Stomach (tissue), 9 donors: ENCODE measurements around the gene HERPUD1. TPM values are rescaled to one million over a fixed set of nuclear protein-coding genes. Genes with fewer than 3 reads are reported as not detected.

Experiments used
- DNase-seq, 2 donors: peaks; one replicate each; pipeline versions ENCODE4 v3.0.0 to v3.0.0-alpha.2; 2013 to 2019
- H3K27ac ChIP-seq, 5 donors: fragments of 200-600 bp in 4 of 5; sonication (generic) in 4 of 5; one replicate each; pipeline ENCODE4 v1.5.1; 2013 to 2019; ENCODE audit warnings: mild to moderate bottlenecking in 1 of 5, moderate library complexity in 1 of 5
- H3K27me3 ChIP-seq, 3 donors: fragments of 200-600 bp; sonication (generic); one replicate each; pipeline ENCODE4 v1.5.1; 2017 to 2019; ENCODE audit warnings: mixed run types in 1 of 3
- H3K36me3 ChIP-seq, 4 donors: fragments of 200-600 bp; sonication (generic); 1 replicate in 3 of 4; 2 replicates in 1 of 4; pipeline ENCODE4 v1.5.1; 2016 to 2019
- H3K4me1 ChIP-seq, 4 donors: fragments of 200-600 bp; sonication (generic); one replicate each; pipeline ENCODE4 v1.5.1; 2016 to 2019
- H3K4me3 ChIP-seq, 4 donors: fragments of 200-600 bp; sonication (generic) in 3 of 4; one replicate each; pipeline ENCODE4 v1.5.1; 2016 to 2019; ENCODE audit warnings: mild to moderate bottlenecking in 1 of 4
- H3K9me3 ChIP-seq, 4 donors: fragments of 200-600 bp; sonication (generic); one replicate each; pipeline ENCODE4 v1.5.1; 2016 to 2019
- CTCF ChIP-seq, 7 experiments: fragments of 450-650 bp in 4 of 7; fragments of 200-600 bp in 3 of 7; sonication (generic) in 3 of 7; IDR thresholded peaks; one replicate each; pipeline ENCODE4 v1.5.1; 2016 to 2019; ENCODE audit warnings: antibody characterized with exemption in 7 of 7, control low read depth in 2 of 7, mild to moderate bottlenecking in 1 of 7
- EP300 ChIP-seq: sonication (generic); formaldehyde crosslinking; IDR thresholded peaks from one replicate; pipeline ENCODE4 v1.6.1; 2017; ENCODE audit warnings: antibody characterized with exemption
- POLR2A ChIP-seq, 4 donors: fragments of 450-650 bp; IDR thresholded peaks; one replicate each; pipeline ENCODE4 v1.6.1; 2016; ENCODE audit warnings: antibody characterized with exemption in 4 of 4, control low read depth in 2 of 4, mild to moderate bottlenecking in 1 of 4, moderate library complexity in 1 of 4
- POLR2AphosphoS5 ChIP-seq, 3 donors: sonication (generic); formaldehyde crosslinking; IDR thresholded peaks; one replicate each; pipeline ENCODE4 v1.6.1; 2016; ENCODE audit warnings: antibody characterized with exemption in 3 of 3
- WGBS, 5 donors: extraction: QIAGEN DNeasy Blood & Tissue Kit in 3 of 5; methylation state at CpG; one replicate each; pipeline versions ENCODE4 v1.1.5 to v1.1.7; 2013 to 2018; 5-methylcytosine and 5-hydroxymethylcytosine counted together
- intact Hi-C: fragments of 100-400 bp; cut with DNase I; formaldehyde crosslinking; loops from one replicate; pipeline ENCODE4 v1.15.1; 2023; ENCODE audit warnings: low total_unique reads
- polyA plus RNA-seq, 3 donors: library from polyadenylated mRNA; stranded (reverse); fragments of 200-250 nt; gene quantifications; one replicate each; pipeline ENCODE4 v1.2.3, GENCODE V29; 2013
- total RNA-seq, 5 donors: library from RNA; depleted of rRNA; stranded (reverse); fragments of >200 nt; gene quantifications; one replicate each; pipeline versions ENCODE4 v1.1.0 to v1.2.3, GENCODE V29; 2014 to 2016
- donor health status: healthy with polysubstance abuse.
- donor health status: Bipolar disorder and iron deficiency.
- donor health status: healthy.

The HERPUD1 gene
- total and polyA plus RNA-seq, 8 donors = 2.6 to 329 (median 74.7) TPM

DNA sequence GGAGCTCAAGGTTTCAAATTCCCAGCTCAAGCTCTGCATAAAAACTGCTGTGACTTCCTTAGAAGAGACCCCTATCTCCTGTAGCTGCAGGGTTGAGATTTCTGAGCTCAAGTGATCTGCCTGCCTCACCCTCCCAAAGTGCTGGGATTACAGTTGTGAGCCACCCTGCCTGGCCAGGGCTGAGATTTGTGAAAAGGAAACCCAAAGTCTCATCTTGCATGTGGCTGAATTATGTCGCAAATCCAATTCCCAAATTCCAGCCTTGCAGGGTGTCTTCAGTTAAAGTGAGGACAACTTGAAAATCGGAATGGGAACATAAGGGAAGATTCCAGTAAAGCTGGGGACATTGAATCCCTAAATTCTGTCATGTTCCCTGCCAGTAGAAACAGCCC lies 15.7 kb downstream of the HERPUD1 start:
- TF ChIP-seq EP300 = no peak
- TF ChIP-seq POLR2AphosphoS5 (IDR thresholded peaks at IDR 0.05) = no peak
- no peak for TF ChIP-seq POLR2A (IDR thresholded peaks at IDR 0.05)
- Histone ChIP-seq H3K27me3 (no peaks in the 10 kb centered on the region), H3K36me3 (peaks cover 29 to 55% (median 47%) of the 10 kb centered on the region in 4 donors), H3K4me1 (peaks cover 8 to 55% (median 19%) of the 10 kb centered on the region in 4 donors), H3K9me3 (no peaks in the 10 kb centered on the region), H3K27ac (peak overlapping the region in 2 of 5 donors; percentile 24 to 49), H3K4me3 (no peak overlapping the region)
- 62 to 89% (median 68%) methylated on average over 2 of the region's 2 CpGs for WGBS, 5 donors
- intact Hi-C loops = no loop called here
- DNase-seq = no peak

DNA sequence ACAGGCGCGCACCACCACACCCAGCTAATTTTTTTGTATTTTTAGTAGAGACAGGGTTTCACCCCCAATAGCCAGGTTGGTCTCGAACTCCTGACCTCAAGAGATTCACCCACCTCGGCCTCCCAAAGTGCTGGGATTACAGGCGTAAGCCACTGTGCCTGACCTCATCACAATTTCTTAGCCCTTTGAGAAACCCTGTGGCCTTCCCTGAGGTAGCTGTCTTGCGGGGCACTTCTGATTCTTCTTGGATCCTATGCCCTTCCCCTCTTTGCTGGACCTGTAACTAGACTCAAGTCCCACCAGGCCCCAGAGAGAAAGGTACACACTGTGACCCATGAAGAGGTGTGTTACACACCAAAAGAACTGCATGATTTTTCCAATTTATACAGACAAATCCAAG lies 16.3 kb downstream of the HERPUD1 start:
- TF ChIP-seq POLR2A (IDR thresholded peaks at IDR 0.05) (no peak), EP300 (no peak), POLR2AphosphoS5 (IDR thresholded peaks at IDR 0.05) (no peak), CTCF (IDR thresholded peaks at IDR 0.05) (no peak)
- peaks cover 23 to 49% (median 41%) of the 10 kb centered on the region in 4 donors for H3K36me3 ChIP-seq
- DNase-seq = no peak
- H3K27ac ChIP-seq = no peak overlapping the region
- no peak overlapping the region for H3K4me3 ChIP-seq
- peaks cover 4 to 49% (median 15%) of the 10 kb centered on the region in 4 donors for H3K4me1 ChIP-seq
- 88 to 98% (median 92%) methylated on average over 6 of the region's 6 CpGs for WGBS, 5 donors
- no peaks in the 10 kb centered on the region for H3K27me3 ChIP-seq
- no peaks in the 10 kb centered on the region for H3K9me3 ChIP-seq
- intact Hi-C loops = no loop called here

GRCh38 chr16:56950051-56950450 lies 18.1 kb downstream of the HERPUD1 start:
- H3K4me3 ChIP-seq = no peak overlapping the region
- H3K27me3 ChIP-seq = no peaks in the 10 kb centered on the region
- intact Hi-C loops = loop anchor here (5.0 kb wide), 1 partner anchor 83 kb away; the partner anchor contains the start of gene SLC12A3
- 68 to 81% (median 72%) methylated on average over 4 of the region's 4 CpGs for WGBS, 5 donors
- peaks cover 5 to 31% (median 23%) of the 10 kb centered on the region in 4 donors for H3K36me3 ChIP-seq
- H3K9me3 ChIP-seq = no peaks in the 10 kb centered on the region
- TF ChIP-seq EP300 (no peak), POLR2A (IDR thresholded peaks at IDR 0.05) (no peak)
- DNase-seq = no peak
- peaks cover 0 to 31% (median 6%) of the 10 kb centered on the region in 4 donors for H3K4me1 ChIP-seq
- H3K27ac ChIP-seq = no peak overlapping the region

GRCh38 chr16:56950455-56950854 lies 18.5 kb downstream of the HERPUD1 start:
- intact Hi-C loops = loop anchor here (5.0 kb wide), 1 partner anchor 83 kb away; the partner anchor contains the start of gene SLC12A3
- Histone ChIP-seq H3K4me3 (no peak overlapping the region), H3K4me1 (peaks cover 0 to 27% (median 4%) of the 10 kb centered on the region in 4 donors), H3K9me3 (no peaks in the 10 kb centered on the region), H3K27me3 (no peaks in the 10 kb centered on the region), H3K36me3 (peaks cover under 1 to 27% (median 19%) of the 10 kb centered on the region in 4 donors), H3K27ac (no peak overlapping the region)
- WGBS, 5 donors = 55 to 81% (median 64%) methylated on average over 7 of the region's 7 CpGs
- no peak for DNase-seq
- TF ChIP-seq POLR2A (IDR thresholded peaks at IDR 0.05) (no peak), POLR2AphosphoS5 (IDR thresholded peaks at IDR 0.05) (no peak), EP300 (no peak), CTCF (IDR thresholded peaks at IDR 0.05) (no peak)

- Histone ChIP-seq H3K27me3 (no peaks in the 10 kb centered on the region), H3K36me3 (peaks cover 0 to 21% (median 12%) of the 10 kb centered on the region in 4 donors), H3K9me3 (no peaks in the 10 kb centered on the region), H3K4me1 (peaks cover 0 to 20% (median 2%) of the 10 kb centered on the region in 4 donors), H3K27ac (no peak overlapping the region), H3K4me3 (no peak overlapping the region)
- DNase-seq = peak; percentile 70 to 74
- 42 to 56% (median 43%) methylated on average over 15 of the region's 15 CpGs for WGBS, 5 donors
- peak in 5 of 7 experiments; percentile 33 to 78 (median 59) for TF ChIP-seq CTCF (IDR thresholded peaks at IDR 0.05)
- TF ChIP-seq POLR2A (IDR thresholded peaks at IDR 0.05) = no peak
- no peak for TF ChIP-seq EP300
- peak in 1 of 3 donors; percentile 35 for TF ChIP-seq POLR2AphosphoS5 (IDR thresholded peaks at IDR 0.05)
- intact Hi-C loops = loop anchor here (5.0 kb wide), 1 partner anchor 84 kb away; the partner anchor contains the start of gene SLC12A3
Measured at GRCh38 chr16:56950881-56951771, 19.2 kb downstream of the HERPUD1 start.
